Measurements from ENCODE around the gene SCNN1B.
"Not testable (repeated sequence)": the region's sequence is repeated elsewhere in the genome, so short reads cannot be mapped to it uniquely, and the experiment has no call there.

The SCNN1B gene

DNA sequence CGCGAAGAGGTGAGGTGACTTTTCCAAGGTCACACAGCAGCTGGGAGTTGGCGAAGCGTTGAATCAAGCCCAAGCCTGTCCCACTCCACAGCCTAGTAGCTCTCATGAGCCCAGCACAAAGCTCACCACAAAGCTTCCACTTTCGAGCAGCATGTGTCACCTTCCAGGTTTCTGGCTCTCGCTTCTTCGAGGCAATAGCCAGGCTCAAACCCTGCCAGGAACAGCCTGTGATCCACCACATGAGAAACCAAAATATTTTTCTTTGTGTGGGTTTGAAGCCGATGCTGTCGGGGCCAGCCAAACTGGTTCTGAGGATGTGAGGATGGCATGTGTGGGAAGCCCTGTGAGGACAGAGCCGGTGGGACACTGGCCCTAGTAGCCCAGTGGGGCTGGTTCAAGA lies 82.8 kb downstream of the SCNN1B start:
- no peak for DNase-seq

DNA sequence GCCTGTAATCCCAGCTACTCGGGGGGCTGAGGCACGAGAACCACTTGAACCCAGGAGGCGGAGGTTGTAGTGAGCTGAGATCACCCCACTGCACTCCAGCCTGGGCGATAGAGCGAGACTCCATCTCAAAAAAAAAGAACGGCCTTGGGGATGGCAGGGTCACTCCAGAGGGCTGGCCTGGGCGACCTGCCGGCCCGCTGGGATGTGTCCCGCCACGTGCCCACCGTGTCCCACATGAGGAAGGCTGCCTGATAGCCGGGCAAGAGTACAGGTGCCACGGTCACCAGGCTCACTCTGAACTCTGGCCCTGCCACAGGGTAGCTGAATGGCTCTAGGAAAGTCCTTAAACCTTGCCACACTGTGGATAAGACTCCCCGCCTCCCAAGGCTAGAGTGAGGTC lies 83.3 kb downstream of the SCNN1B start:
- DNase-seq = no peak

DNA sequence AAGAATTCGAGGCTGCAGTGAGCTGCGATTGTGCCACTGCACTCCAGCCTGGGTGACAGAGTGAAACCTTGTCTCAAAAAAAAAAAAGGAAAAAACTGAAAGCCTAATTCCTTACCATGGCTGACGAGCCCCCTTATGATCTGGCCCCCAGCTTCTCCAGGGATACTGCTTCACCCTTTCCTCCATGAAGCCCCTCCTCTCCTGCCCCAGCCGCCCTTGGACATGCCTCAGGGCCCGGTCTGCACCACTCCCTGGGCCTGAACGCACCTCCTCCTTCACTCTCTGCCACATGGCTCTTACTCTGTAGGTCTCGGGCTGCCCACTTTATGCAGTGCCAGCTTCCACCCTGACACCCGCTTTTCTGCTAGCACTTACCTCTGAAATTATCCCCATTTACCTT lies 85.6 kb downstream of the SCNN1B start:
- no peak for DNase-seq

DNA sequence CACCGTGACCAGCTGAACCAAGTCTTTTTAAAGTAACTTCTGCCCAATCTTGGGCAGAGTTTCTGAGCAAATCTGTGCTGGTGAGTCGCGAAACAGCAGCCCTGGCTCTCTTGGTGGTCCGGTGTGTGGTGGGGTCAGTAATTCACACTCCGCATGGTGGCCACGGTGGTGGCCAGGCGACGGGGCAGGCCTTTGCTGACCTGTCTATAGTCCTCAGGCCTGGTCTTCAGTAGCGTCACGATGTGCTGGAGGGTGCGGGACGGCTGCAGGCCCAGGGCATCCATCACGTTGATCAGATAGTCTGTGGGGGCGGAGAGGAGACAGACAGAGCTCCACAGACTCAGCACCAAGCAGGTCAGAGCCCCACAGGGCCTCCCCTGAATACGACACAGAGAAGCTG lies 86.7 kb downstream of the SCNN1B start:
- DNase-seq = no peak

DNA sequence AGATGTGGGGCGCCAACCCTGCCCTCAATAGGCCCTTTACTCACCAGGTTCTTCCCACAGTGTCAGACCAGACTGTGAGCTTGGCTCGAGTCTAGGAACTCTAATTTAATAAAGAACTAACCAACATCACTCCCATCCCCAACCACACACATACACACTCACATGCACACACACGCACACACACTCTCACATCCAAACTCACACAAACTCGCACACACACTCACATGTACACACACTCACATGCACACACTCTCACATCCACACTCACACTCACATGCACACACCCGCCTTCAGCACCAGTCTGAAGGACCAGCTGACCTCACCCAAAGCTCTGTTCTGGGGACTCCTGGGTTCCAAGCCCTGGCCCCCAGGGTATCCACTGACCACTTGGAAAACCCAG lies 87.1 kb downstream of the SCNN1B start:
- no peak for DNase-seq

DNA sequence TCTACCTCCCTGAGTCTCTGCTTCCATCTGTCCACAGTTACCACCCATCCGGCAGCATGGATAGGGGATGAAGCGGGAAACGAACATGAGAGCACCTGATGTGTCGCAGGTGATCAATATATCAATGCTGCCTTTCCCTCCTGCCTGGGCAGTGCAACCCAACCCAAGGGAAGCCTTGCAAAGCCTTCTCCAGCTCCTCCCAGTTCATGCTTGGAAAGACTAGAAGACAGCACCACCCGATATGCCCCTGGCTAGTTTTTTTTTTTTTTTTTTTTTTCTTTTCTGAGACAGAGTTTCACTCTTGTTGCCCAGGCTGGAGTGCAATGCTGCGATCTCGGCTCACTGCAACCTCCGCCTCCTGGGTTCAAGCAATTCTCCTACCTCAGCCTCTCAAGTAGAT lies 87.8 kb downstream of the SCNN1B start:
- not testable (repeated sequence) for DNase-seq

DNA sequence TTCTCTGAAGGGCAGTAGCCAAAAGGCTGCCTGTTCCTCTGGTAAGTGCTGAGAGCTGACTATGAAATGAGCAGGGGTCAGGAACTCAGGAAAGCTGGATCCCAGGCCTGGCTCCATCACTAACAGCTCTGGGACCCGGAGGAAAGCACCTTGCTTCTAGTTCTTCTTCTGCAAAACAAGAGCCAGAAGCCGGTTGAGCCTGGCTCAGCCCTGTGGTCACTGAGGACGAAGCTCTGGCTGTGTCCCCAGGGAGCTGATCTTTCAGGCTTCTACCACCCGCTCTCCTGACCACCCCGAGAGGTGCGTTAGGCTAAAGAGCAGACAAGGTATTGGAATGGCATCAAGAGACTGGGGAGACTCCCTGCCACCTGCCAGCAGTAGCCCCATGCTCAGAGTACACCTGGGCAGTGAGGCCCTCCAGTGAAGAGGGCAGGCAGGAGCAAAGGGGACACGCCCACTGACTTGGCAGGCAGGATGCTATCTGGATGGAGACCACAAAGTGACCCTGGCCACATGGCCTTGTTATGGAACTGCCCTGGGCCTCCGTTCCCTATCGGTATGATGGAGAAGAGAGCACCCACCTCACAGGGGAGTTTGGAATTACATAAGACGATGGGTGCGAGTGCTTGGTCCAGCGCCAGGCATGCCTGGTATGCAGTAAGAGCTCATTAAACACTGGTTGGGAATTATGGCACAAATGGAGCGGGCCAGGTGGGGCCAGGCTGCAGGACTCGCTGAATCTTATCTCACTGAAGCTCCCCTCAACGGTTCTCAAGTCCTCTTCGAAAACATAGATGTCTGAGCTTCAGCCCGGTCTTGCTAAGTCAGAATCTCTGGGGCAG lies 89.5 kb downstream of the SCNN1B start:
- DNase-seq = no peak

DNA sequence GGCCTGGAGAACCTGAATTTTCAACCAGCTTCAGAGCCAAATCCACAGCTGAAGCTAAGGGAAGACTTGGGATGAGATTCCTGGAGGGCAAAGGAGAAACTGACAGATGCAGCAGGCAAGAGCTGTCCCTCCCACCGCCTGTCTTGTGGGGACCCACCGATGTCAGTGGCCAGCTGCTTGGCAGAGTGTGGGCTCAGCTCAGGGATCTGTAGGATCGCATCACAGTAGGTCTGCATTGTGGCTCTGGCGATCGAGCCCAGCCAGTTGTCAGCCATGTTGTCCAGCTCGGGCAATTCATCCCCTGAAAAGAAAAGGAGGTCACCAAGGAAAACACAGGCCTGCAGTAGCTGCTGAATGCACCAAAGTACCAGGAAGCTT lies 90.1 kb downstream of the SCNN1B start:
- DNase-seq = no peak

DNA sequence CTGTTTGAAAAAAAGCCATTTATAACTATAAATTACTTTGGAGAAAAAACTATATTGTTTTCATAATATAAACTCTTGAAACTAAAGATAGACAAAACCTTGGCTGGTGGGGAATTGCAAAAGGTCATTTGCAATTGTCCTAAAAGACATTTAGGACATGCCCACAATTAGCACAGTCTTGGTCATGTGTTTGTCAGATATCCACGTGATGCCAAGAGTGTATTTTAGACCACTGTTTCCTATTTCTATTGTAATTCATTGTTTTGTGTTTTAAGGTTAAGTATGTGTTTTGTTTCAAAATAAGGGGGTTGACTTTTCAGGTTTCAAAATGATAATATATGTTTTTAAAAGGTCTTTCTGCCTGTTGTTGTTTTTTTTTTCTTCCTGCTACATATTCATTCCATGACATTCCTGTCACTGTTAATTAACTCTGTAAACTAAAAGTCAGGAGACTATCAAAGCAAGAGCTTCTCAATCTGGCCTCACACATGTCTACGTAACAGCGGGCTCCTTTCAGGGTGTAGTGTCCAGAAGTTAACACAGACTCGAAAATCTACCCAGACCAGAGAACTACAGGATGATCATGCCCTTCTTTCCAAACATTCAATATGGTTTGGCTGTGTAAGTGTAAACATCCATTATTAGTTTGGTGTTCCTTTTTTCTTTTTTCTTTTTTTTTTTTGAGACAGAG lies 92.2 kb downstream of the SCNN1B start:
- no peak for DNase-seq

DNA sequence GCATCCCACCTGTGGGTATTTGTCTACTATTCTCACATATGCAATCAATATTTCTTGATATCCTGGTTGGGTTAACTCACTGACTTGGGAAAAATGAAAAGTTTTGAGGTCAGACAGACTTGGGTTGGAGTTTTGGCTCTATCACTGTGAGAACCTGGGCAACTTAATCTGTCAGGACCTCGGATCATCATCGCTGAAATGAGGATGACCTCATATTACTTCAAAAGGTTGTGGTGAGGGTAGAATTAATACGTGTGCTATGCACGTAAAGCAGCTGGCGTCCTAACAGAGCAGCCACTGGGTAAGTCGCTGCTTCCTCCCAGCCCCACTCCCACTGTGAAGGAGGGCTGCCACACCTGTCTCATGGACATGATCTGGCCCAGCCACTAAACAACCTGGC lies 93.6 kb downstream of the SCNN1B start:
- DNase-seq = no peak

DNA sequence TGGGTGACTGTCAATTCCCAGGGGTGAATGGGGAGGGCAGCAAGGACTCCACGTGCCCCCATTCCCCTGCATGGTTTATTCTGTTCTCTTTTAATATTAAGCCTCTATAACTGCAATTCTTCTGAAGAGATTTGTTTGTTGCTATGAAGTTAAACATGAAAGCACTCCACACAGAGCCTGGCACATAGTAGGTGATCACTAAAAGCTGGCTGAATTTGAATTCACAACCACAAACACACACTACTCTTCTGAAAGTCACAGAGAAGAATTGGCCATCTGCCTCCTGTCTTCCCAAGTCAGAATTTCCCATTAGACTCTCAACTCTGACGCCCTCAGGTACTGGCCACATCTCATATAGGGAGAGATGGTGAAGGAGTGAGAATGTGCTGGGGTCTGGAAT lies 95.4 kb downstream of the SCNN1B start:
- DNase-seq = no peak

DNA sequence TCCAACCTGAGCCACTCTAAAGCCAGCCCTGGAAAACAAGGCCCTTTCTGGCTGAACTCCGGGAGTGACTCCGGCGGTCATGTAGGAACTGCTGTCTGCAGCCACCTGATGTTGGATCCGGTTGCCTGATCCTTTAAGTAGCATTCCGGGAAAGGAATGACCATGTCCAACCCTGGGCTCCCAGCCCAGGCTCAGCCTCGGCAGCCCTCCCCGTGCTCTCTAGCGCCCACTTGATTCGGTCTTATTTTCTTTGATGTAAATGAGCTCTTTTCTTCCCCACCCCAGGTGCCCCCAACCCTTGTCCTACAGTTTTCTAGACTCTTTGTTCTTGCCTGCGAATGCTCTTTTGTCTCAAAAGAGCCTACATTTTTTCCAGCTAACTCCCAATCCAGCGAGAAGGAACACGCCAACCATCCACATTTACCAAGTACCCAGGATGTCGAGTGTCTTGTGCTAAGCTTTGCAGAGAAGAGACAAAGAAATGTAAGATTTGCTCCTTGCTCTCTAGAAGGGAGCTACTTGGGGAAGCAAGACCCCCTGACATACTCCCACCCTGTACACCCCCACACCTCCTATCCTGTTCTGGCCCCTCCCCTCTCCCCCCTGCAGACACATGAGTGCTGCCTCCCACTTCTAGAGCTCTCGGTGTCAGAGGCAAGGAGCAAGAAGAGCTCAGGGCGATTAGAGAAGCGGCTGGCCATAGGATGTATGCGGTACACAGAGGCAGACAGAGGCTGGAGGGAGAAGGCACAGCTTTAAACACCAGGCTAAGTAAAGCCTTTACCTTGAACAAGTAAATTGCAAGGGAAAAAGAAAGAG lies 97.1 kb downstream of the SCNN1B start:
- no peak for DNase-seq

DNA sequence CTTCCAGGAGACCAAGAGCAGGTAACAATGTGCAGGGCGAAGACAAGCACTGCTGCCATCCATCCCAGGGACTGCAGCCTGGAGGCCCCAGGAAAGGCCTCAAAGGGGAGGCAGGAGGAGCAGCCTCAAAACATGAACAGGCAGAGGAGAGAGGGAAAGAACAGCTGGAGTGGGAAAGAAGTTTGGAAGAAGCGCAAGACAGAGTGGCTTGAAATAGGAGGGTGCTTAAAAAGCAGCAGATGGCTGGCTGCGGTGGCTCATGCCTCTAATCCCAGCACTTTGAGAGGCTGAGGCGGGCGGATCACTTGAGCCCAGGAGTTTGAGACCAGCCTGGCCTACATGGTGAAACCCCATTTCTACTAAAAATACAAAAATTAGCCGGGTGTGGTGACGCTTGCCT lies 98.3 kb downstream of the SCNN1B start:
- DNase-seq = not testable (repeated sequence)

DNA sequence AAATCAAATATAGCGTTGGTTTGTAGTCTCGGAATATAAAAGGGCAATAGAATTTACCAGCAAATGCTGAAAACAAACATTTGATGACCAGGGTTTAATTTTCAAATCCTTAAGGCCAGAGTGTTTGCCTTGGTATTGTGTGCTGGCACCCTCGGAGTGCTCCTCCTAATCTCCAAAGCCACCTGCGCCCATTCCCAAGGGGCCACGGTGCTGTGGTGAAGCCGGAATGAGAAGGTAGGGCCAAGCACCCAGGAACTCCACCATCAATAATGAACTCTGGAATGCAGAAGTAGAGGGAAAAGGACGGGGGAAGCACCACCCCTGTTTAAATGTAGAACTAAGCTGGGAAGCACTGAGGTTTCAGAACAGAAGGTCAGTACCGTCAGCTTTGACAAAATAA lies 99.0 kb downstream of the SCNN1B start:
- DNase-seq = no peak

DNA sequence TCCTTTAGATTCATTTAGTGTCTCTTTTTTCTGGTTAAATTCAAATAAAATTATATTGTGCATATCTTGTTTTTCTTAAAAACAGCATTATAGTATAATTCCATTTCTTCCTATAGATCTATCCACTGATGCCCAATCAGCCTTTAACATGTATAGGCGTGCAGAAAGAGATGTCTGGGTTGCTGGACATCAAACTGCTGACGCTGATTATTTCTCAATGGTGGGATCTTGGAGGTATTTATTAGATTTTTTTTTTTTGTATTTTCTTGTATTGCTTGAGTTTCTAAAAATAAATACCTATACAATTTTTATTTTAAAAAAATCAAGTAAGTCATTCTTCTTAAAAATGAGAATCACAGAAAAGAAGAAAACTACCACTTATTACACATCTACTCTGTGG lies 100.0 kb downstream of the SCNN1B start:
- no peak for DNase-seq

DNA sequence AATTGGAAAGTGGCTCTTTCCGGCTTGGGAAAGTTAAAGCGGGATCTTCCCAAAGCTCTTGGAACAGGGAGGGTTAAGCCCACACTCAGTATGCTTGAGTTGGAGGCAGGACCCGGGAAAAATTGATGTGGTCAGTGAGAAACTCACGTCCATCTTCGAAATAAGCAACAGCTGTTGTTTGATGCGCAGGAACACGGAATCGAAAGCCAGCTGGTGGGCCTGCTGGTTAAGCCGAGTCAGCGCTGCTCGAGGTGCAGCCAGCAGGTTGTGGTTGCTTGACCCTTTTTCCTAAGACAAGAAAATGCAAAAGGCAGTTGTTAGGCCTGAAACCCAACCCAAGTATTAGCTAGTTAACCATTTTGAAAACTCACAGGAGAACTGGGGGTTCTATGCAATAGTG lies 101.4 kb downstream of the SCNN1B start:
- no peak for DNase-seq

DNA sequence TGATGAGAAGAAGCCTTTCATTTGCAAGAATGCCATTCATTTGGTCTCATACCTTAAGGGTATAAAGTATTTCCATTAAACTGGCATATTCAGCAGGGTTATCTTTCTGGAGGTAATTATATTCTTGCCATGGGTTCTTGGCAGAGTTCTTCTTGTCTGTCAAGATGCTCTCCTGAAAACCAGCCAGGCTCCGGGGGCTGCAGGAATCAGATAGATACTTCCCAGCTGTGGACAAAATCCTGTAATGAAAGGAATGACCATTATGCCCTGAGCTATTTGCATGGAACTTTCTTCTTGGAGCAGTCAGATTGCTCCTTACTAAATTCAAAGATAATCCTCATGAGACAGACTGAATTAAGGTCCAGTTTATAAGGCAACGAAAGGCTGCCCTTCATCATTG lies 103.9 kb downstream of the SCNN1B start:
- DNase-seq = no peak

DNA sequence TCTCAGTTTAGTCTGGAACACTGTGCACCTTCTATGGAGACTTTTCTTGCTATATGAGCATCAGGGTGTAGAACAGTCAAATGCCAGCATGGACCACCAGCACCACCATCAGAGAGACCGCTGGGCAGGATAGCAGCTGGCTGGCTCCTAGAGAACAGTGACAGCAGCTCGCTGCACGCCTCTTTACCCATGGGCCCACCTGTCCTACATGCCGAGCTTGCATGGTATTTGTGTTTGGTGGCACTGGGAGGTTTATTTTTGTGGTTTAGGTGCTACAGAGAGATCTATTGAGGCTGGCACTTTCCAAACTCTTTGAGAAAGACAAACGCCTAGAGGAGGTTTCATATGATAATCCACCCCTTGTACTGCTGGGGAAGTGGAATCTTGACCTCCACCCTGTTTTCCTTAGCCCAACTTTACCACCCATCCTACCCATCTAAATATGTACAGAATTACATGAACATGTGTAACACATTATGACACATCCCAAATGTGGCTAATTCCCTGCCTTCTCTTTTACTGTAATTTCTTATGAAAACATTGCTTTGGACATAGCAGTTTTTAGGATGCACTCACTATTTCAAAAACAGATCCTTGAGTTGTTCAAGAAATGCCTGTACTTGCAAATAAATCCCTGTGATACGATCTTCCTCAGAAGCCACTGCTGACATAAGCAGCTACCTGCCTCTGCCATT lies 104.6 kb downstream of the SCNN1B start:
- no peak for DNase-seq

DNA sequence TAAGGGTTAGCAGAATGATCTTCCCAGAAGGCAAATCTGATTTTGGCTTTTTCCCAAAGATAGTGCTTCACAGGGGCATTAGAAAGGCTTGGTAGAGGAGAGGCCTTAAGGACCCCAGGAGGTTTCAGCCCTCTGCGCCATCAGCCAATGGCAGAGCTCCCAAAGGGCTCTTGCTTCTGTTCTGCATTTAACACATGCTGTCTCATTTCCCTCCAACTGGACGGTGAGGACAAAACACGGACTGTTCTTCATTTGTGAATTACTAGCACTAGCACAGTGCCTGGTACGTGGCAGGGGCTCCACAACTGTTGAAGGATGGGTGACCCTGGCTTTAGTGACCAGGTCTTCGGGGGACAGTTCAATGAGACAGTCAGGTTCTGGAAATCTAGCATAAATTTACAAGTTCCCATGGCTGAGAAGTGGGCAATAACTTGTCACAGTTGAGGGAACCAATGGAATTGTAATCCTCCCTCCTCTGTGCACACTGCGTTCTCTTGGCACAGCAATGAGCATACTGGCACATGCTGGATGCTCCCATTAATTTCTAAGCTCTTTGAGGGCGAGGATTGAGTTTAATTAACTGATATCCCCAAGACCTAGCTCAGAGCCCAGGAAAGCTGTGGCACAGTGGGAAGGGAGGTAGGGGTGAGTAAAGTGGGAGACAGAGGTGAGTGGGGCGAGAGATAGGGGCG lies 105.5 kb downstream of the SCNN1B start:
- no peak for DNase-seq

DNA sequence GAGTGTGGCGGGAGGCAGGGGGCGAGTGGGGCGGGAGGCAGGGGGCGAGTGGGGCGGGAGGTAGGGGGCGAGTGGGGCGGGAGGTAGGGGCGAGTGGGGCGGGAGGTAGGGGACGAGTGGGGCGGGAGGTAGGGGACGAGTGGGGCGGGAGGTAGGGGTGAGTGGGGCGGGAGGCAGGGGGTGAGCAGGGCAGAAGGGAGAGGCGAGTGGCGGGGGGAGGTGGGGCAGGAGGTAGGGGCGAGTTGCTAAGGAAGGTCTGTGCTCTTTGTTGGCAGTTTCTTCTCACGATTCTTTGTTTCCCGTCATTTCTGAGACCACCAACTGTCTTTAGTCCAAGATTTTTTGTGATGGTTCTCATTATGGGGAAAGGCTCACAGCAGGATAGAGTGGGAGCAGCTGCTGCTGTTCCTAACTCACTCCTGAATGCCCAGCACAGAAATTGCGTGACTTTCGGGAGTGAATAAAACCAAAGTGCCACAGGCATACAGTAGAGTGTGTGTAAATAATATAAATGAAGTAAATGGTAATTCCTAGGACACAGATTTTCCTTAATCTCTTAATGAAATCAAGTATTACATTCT lies 106.2 kb downstream of the SCNN1B start:
- DNase-seq = no peak

DNA sequence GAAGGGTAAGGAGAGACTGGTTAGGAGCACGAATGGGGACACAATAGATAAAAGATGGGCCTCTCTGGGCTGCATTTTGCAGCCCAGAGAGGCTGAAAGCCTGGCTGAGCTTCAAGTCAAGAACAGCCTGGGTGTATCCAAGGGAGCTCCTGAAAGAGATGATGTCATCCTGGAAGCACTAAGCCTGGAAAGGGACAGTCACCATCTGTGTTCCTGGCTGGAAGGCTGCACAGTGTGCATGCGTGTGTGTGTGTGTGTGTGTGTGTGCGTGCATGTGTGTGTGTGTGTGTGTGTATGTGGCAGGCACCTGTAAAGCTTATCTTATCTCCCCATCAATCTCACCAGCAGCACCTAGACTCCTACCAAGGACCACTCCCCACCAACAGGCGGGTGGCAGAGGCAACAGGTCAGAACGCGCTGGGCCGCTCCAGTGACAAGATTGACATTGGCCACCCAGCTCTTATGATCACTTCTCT lies 106.8 kb downstream of the SCNN1B start:
- DNase-seq = no peak

DNA sequence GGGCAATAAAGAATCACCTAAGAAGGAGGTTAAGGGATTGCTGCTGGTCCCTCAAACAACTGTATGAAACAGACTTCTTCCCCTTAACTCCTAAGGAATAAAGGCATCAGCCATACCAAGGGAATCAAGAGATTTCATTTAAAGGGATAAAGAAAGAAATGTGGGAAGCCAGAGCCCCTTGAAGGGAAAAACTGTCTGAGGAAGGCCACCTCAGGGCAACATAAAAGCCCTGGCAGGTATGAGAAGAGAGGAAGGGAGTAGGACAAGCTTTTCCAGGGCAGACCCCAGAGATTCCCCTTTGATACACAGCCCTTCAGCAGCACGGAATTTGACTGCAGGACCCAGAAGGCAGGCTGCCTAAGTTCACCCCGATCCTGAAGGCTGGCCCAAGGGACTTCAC lies 107.4 kb downstream of the SCNN1B start:
- DNase-seq = no peak
